Endometrium (tissue), 2 donors: ENCODE results near the gene LRMDA.

ENCODE experiments used
- FAIRE-seq: peaks from 2 replicates; lab custom pipeline; 2012; peaks lifted over from hg19 to GRCh38; lab: Jason Lieb, UNC
- donor health status: control.
- donor health status: control.

Gene LRMDA

GRCh38 chr10:76342996-76343395 is 911.6 kb downstream of the LRMDA start:
- no peak for FAIRE-seq

GRCh38 chr10:76347832-76348231 is 916.4 kb downstream of the LRMDA start:
- FAIRE-seq: no peak

DNA sequence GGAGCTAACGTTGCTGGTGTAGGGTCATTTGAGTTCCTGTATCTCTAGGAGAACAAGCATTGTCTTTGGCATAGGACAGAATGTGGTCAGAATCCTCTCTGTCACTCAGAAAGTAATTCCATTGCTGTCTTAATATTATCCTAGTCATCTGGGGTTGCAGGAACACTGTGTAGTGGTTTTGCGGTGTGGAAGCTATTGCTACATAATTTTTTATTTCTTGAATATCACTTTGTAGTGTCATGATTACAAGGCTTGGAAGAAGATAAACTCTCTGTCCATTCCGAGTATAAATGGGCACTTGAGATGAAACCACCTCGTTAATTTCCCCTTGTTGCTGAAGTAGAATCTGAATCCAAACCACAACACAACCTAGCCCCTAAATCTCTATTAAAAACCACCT is 919.2 kb downstream of the LRMDA start:
- FAIRE-seq: no peak

- FAIRE-seq: no peak
These were observed 920.9 kb downstream of the LRMDA start for GRCh38 chr10:76352300-76352699.

- no peak for FAIRE-seq
These were observed 921.9 kb downstream of the LRMDA start for GRCh38 chr10:76353237-76353851.

GRCh38 chr10:76354212-76354738 is 922.9 kb downstream of the LRMDA start:
- no peak for FAIRE-seq

GRCh38 chr10:76354921-76355320 is 923.5 kb downstream of the LRMDA start:
- FAIRE-seq: no peak

DNA sequence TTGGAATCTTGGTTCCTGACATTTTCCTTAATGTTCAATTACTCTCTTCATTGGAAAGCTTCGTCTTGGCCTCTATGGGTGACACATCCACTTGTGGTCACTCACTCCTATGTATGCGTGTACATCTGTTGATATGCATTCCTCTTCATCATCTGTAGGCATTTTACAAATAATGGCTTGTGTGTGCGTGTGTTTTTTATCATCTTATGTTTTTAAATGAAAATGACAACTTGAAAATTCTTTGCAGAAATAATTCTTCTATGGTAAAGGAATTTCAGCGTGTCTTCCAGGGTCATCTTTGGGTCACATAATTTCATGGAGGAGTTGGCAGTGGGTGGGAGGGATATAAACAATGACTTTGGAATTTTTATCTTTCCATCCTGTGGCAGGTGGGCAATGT is 925.1 kb downstream of the LRMDA start:
- no peak for FAIRE-seq

DNA sequence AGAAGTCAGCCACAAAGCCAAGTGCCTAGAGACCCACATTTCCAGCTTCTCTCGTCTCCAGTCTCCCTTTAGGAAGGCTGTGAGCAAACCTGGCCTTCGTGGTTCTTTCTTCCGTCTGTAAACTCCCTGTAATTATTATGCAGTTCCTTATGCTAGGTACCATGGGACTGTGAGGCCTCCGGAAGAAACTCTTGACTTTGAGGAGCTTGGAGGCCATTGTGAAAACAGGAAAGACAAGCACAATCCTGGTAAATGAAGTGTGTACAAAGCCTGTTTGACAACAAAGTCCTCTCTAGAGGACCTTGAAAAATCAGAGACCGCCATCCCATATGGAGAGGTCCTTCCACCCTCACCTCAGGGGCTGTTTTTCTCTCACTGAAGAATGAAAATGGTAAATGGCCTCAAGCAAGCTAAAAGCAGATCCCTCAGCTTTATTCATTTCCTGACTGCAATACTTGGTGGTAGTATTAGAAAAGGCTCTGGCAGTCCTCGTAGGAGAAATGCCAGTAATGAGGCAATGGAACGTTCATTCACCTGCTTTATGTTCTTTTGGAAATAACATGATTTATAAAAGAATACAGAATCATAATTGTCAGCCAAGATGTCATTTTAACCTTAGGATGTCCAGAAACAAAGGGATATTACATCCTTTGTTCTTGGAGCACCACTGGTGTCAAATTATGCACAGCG is 926.4 kb downstream of the LRMDA start:
- FAIRE-seq: no peak

- FAIRE-seq: no peak
These were observed 927.4 kb downstream of the LRMDA start for GRCh38 chr10:76358743-76359395.

- no peak for FAIRE-seq
These were observed 944.3 kb downstream of the LRMDA start for GRCh38 chr10:76375761-76376160.

GRCh38 chr10:76382381-76382851 is 951.0 kb downstream of the LRMDA start:
- FAIRE-seq: no peak

- FAIRE-seq: no peak
These were observed 957.0 kb downstream of the LRMDA start for GRCh38 chr10:76388321-76389023.

- no peak for FAIRE-seq
These were observed 962.7 kb downstream of the LRMDA start for GRCh38 chr10:76393875-76394706.

DNA sequence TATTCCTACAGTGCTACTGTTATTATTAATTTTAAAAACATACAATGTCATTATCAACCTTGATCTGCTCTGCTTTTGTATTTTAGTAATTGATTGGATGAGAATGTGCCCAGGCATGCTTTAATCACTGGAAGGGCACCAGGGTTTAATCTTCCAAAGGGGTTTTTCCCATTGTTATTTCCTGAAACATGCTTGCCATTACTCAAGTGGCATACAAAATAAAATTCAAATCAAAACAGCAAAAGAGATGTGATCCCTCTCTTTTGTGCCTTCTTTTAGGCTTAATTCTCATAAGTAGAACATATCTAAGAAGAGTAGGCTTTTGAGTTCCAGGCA is 963.3 kb downstream of the LRMDA start:
- no peak for FAIRE-seq

DNA sequence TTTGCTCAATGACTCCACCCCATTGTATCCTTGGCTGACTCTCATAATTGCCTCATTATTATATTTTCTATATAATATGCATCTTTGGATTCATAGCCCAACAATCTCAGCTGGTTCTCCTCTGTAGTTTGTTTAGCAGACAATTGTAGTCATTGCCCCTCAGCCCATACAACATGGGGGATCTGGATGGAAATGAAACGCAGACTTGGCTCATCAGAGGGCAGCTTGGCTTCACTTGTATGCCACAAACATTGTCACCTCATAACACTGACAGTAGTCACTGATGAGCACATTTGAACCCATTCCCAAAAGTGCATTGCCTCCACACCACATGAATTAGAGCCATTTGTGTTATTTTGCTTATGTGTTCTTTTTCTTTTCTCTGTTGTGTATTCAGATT is 963.8 kb downstream of the LRMDA start:
- no peak for FAIRE-seq

DNA sequence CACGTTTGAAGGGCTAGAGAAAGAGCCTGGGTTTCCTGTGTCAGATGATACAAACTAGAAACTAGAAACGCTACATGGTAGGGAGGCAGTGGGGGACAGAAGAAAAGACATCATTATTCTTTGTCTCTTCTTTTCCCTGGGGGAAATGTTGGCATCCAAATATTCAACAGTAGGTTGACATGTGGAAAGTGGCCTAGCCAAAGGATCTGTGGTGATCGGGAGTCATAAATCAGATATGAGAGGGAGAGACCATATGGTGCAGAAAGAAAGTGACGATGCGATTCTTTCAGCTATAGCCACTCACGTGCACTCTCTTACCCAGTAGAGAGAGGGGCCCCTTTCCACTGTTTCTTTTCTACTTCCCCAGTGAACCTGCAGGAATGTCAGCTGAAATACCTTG is 964.7 kb downstream of the LRMDA start:
- FAIRE-seq: no peak

DNA sequence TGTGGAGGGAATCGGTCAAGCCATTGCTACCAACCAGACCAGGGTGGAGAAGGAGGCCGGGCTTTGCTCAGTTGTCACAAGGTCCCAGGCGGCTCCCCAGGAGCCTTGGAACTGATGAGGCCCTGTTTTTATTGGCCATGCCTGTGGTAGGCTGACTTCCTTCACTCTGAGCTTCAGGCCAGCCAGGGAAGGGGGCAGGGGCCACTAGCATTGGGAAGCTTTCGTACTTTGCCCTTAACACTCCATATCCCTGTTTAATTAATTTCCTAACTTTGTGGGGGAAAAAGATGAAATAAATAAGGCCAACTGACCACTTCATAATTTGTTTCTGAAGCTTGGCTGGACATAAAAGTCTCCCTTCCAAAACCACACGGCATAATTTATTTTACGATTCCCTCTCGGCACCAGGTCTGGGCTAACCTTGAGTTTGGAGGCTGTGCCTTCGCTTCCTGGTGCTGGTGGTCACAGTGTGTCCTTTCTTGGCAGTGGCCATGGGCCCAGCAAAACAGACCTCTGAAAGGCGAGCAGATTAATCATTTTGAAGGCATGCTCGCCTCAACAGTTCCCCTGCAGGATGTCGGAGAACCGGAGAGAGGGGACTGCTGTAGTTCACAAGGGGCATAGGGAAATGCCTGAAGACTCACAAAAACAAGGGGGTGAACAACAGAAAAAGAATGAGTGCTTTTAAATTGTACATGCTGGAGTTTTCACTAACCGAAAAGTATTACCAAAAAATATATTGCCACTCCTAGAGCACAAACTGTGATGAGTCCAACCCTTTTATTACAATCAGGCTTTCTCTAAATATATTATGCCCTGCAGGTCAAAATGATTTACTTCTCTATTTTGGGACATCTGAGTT is 966.0 kb downstream of the LRMDA start:
- FAIRE-seq: no peak

GRCh38 chr10:76398043-76398710 is 966.8 kb downstream of the LRMDA start:
- FAIRE-seq: no peak

DNA sequence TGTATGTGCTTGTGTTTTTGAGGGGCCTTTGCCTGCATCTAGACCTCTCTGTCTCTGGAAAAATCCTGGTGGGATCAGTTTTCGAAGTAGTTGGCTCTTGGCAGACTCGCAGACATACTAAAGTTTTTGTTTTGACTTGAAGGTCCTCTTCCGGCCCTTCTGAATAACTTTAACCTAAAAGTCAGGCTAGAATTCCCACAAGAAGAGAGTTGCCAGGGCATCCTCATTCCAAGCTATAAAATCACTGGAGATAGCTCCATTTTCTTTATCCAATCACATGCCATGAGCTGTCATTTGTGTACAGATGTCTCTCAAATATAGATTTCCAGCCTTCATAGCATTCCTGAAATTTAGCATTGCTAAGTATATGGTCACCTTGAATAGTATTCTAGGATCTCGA is 967.8 kb downstream of the LRMDA start:
- no peak for FAIRE-seq
